Forelimb muscle (tissue), 1 donor: ENCODE results near the gene TRIM14. TPM values are rescaled to one million over a fixed set of nuclear protein-coding genes. Genes with fewer than 3 reads are reported as not detected.
"Not testable (repeated sequence)": the region's sequence is repeated elsewhere in the genome, so short reads cannot be mapped to it uniquely, and the experiment has no call there.

Source experiments
- DNase-seq: peaks from one replicate; pipeline ENCODE4 v3.0.0-alpha.2; 2013; ENCODE audit warnings: low read depth
- polyA plus RNA-seq: library from polyadenylated mRNA; unstranded; fragments of 120-200 nt; gene quantifications from one replicate; pipeline ENCODE4 v1.2.1, GENCODE V29; 2013; ENCODE audit not compliant: insufficient read length

TRIM14 gene
- polyA plus RNA-seq, 1 donor = 1.0 TPM

- no peak for DNase-seq
Observed at GRCh38 chr9:98049288-98050072, 69.5 kb downstream of the TRIM14 start.

- DNase-seq = no peak
Observed at GRCh38 chr9:98047002-98047401, 72.0 kb downstream of the TRIM14 start.

DNA sequence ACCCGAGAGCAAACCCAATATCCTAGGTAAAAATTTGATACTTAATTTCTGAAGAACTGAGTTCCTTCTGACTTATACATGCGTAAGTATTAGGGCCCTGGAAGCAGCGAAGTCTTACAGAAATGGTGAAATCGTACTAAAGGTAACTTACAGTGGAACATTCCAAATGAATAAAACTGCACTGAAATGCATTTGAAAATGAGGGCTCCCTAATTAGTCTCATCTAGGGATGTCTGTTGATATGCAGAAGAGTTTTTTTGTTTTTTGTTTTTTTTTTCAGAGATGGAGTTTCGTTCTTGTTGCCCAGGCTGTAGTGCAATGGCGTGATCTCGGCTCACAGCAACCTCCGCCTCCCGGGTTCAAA is 72.9 kb downstream of the TRIM14 start:
- no peak for DNase-seq

- no peak for DNase-seq
Observed at GRCh38 chr9:98045234-98046179, 73.5 kb downstream of the TRIM14 start.

DNA sequence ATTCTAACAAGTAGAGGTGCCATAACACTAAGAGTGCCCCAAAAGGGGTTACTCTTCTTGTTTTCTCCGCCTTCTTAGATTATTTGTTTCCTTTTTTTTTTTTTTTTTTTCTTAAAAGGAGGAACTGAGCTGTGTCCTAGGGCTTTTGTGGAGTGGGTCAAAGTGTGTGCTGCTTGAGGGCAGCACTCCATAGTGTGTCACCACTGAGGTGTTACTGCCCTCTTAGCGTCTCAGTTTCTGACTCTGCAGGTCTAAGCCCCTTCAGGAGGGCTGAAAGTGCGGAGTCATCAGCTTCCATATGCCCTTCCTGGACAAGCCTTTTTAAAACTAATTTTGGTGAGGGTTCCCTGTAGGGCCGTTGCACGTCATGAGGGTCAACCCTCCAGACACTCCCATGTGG is 75.1 kb downstream of the TRIM14 start:
- no peak for DNase-seq

DNA sequence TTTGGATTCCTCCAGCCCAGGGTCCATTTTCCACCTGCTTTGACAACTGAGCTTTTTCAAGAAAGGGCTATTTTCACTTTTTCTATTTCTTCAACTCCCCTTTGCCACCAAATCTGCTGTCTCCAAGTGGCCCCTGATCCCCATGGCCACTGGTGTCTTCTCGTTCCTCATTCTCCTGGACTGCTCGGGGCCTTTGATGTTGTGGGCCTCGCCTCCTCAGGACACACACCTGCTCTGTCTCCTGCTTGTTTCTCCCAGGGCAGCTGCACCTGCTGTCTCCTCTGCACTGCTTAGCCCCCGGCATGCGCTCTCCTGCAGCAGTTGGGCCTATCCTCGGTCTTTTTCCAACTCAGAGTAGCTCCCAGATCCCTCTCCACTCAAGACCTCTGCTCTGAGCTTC is 78.8 kb downstream of the TRIM14 start:
- DNase-seq = no peak

GRCh38 chr9:98039607-98040017 is 79.4 kb downstream of the TRIM14 start:
- no peak for DNase-seq

DNA sequence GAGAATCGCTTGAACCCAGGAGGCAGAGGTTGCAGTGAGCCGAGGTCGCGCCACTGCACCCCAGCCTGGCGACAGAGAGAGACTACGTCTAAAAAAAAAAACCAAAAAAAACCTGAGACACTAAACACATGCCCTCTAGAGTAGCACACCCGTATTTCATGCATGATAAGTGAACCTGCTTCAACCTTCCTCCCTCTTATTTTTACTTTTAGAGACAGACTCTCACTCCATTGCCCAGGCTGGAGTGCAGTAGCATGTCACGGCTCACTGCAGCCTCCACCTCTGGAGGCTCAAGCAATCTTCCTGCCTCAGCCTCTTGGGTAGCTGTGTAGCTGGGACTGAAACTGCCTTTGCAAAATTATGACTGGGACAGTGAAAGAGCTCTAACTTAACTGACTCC is 80.1 kb downstream of the TRIM14 start:
- DNase-seq = no peak

DNA sequence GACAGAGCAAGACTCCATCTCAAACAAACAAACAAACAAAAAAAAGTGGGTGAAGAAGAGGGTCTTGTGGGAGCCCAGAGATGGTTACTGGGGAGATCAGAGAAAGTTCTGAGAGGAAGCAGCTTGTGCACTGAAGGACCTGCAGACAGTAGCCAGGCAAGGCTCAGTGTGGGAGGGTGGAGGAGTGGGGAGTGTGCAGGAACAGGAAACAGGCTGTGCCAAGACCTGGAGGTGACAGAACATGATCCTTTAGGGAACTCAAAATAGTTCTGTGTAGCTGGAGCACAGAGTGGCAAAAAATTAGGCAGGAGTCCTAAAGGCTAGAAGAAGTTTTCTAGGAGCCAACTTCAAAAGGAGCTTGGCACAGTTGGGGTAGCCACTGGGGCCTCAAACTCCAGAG is 81.7 kb downstream of the TRIM14 start:
- DNase-seq = no peak

DNA sequence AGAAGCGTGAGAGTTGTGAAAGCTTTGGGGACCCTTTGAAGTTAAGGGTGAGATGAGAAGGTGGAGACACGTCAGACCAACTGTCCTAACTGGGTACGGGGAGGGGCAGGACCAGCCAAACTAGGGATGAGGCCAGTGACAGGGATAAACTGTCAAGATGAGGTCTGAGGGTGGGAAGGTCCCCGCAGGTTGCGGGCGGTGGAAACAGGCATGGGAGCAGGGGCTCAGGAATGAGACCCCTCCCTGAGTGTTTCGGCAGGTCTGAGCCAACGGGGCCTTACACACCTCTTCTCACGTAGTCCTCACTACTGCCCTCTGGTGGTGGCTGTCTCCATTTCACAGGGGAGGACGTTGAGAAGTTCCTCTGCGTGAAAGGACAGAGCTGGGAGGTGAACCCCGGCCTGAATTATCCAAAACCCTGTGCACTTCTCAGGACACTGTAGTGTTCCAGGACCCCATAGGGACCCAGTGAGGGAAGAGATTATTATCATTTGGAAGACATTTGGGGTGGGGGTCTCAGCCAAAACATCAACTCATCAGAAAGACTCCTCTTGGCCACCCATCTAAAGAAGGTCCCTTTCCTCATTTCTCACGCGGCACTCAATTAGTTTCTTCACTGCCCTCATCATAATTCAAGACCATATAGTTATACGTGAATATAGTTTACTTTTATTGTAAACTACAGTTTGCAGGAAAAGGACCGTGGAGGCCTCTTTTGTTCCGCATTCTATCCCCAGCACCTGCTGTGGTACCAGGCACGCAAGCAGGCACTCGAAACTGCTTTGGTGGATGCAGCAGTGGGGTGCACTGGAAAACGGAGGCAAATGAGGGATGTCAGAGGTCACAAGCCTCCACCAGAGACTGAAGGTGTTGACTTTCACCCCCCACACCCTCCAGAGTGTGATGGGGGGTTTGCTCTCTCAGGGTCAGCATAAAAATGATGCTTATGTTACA is 84.2 kb downstream of the TRIM14 start:
- DNase-seq = no peak

DNA sequence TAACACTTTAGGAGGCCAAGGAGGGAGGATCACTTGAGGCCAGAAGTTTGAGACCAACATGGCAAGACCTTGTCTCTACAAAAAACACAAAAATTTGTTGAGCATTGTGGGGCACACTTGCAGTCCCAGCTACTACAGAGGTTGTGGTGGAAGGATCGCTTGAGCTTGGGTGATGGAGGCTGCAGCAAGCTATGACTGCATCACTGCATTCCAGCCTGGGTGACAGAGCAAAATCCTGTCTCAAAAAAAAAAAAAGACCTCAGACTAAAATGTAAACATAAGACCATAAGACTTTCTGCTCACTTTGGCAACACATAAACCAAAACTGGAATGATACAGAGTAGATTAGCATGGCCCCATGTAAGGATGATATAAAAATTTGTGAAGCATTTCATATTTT is 87.1 kb downstream of the TRIM14 start:
- no peak for DNase-seq

GRCh38 chr9:98031169-98031568 is 87.9 kb downstream of the TRIM14 start:
- no peak for DNase-seq

DNA sequence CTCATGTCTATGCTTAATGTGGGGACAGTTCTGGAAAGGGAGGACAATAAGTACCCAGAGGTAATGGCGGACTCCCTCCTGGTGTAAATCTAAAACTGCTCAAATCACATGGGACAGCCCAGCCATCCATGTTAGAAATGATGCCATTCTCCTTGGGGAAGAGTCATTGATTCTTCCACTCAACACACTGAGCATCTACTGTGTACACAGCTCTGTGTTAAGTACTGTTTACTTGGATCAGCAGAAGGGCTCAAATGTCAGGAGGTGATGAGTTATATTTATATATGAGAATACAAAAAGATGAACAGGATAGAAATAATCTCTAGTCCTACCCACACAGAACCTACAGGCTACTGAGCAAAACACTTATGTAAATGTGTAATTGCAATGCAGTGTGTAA is 94.3 kb downstream of the TRIM14 start:
- no peak for DNase-seq

- DNase-seq = no peak
Observed at GRCh38 chr9:98022447-98022846, 96.6 kb downstream of the TRIM14 start.

DNA sequence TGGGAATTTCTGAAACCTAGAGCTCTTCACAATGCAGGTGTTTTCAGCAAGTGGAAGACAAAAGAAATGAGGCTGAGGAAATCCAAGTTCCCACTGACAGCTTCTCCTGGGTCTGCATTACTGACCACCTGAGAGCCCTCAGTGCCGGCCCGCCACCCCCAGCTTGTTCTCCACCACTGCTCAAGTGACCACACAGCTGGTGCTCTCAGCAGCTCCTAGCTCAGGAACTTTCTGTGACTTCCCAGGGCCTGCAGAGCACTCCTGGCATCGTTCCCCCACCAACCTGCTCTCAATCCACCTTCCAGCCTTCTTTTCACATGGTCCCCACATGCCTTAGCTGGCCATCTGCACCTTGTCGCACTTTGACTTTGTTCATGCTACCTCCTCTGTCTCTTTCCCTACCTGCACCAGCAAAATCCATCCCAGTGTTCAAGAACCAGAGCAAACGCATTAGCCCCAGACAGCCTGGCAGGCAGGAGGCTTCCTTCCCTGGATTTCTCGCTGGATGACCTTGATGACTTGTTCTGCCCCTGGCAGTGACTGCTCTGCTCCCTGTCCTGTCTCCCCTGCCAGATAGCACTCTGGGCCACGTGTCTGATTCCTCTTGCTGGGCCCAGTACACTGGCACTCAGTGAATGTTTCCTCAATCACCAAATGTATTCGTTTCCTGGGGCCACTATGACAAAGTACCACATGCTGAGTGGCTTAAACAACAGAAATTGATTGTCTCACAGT is 97.5 kb downstream of the TRIM14 start:
- DNase-seq = no peak

- no peak for DNase-seq
Observed at GRCh38 chr9:98020476-98021145, 98.4 kb downstream of the TRIM14 start.

- DNase-seq = not testable (repeated sequence)
Observed at GRCh38 chr9:98019869-98020268, 99.2 kb downstream of the TRIM14 start.
